HG02884 (cell line): ENCODE measurements around the gene CHST13.
A peak's percentile ranks its signal among the peaks of the same experiment; 100 is the strongest.

ENCODE experiments used
- ATAC-seq: cut with Tn5 transposase; IDR thresholded peaks from one replicate; pipeline ENCODE4 v1.9.1; 2021; ENCODE audit warnings: mild to moderate bottlenecking, moderate library complexity; ENCODE audit not compliant: unreplicated experiment

Gene CHST13

DNA sequence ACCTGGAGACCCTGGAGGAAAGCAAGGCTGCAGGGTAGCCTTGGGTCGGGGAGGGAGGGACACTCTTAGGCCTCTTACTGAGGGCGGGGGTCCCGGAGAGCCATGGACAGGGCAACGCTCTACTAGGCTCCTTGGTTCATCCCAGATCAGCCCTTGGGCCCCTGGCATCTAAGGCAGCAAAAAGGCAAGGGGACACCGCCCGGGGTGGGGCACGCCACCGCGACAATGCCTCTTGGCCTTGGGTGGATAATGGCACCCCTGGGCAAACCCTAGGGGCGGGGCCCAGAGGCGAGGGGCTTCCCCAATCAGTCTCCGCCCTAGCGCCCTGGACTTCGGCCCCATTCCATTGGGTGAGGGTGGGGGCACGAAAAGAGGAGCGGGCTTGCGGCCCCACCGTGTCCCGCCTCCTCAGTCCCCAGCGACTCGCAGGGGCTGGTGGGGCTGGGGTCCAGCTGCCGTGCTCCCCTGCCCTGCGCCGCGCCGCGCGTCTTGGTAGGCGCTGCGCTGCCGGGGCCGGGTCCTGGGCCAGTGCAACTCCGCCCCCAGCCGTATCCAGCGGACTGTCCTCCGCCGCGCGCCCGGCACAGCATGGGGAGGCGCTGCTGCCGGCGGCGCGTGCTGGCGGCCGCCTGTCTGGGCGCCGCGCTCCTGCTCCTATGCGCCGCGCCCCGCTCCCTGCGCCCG is at the start of gene CHST13:
Gene CHST13 (plus strand): TSS at position 411 of the 684 bp plus-strand sequence. CDS start 178 bp downstream, at position 589.
- ATAC-seq = no peak

DNA sequence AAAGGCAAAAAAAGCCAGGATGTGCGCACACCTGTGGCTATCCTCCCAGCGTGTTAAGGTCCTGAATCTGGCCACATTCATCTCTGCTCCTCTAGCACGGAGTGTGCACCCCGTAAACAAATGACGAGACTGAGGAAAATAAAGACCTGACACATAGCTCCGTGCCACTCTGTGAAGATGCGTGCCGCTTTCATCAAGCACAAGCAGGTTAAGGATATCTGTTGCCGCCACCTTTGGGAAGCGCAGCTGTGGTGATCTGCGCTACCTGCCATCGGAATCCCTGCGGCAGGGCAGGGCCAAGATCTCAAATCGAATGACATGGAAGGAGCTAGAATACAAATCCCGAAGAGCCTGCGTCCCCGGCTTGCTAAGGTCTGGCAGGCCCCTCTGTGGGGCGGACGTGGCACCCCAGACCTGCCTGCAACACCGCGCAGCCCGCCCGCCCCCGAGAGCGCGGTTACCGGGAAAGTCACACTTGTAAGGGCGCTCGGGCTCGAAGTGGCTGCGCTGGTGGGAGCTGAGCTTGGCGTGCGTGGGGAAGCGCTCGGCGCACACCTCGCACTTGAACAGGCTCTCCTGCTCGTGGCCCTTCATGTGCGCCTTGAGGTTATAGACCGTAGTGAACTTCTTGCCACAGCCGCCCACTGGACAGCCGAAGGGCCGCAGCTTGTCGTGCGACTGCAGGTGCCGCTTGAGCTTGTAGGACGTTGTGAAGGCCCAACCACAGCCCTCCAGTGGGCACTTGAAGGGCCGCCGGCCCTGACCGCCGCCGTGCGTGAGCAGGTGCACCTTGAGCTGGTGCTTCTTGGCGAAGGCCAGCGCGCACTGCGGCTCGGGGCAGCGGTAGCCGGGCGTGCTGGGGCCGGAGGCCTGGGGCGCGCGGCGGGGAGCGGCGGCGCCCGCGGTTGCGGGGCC is 49.2 kb upstream of the CHST13 start:
- ATAC-seq = peak; percentile 26

- ATAC-seq = peak; percentile 75
Measured at GRCh38 chr3:126475413-126476114, 48.4 kb upstream of the CHST13 start, which contains the start of gene ZXDC. ZXDC (minus strand) TSS chr3:126475891; CDS start chr3:126475865, 26 bp downstream.

GRCh38 chr3:126476166-126477060 is 47.5 kb upstream of the CHST13 start:
- peak; percentile 20 for ATAC-seq

DNA sequence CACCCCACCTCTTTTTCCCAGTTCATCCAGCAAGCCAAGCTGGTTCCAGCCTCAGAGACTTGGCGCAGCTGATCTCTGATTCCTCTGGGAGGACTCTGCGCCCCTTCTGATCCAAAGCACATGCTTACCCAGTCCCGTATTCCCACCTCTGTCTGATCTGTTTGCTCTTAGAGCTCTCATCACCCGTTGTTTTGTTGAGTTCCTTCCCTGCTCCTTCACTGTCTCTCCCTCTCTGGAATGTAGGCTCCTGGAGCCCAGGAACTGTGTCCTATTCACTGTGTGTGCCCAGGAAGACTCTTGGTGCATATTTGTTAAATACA is 46.9 kb upstream of the CHST13 start:
- ATAC-seq = no peak

DNA sequence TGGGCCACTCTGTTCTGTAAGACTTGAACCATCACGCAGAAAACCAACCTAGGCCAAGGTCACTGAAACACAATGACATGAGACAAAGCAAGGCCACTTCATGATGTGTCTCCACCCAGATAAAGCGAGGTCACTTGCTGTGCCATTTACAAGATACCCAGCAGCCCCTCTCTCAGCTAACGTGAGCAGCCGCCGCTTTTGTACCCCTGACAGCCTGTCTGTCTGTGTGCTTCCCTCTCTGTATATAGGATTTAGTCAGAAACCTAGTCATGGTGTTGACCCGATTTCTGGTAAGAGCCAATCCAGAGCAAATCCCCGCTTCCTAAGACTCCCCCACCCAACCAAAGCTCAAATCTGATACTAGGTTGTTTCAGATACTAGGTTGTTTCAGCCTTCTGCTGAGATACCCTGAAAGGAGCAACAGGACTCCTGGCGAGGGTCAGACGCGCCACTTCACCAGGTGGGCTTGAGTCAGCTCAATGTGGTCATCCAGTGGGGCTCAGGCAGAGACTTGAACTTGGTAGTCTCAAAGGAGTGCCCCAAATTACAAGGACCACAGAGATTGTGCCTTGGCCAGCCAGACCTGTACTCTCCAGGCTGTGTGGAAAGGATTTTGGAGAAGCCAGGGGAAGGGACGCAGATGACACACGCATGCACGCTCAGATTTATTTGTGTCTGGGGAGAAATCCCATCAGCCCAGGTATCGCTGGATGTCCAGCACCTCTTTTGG is 45.2 kb upstream of the CHST13 start:
- no peak for ATAC-seq

GRCh38 chr3:126479642-126480041 is 44.3 kb upstream of the CHST13 start:
- no peak for ATAC-seq

GRCh38 chr3:126480206-126480605 is 43.7 kb upstream of the CHST13 start:
- no peak for ATAC-seq

DNA sequence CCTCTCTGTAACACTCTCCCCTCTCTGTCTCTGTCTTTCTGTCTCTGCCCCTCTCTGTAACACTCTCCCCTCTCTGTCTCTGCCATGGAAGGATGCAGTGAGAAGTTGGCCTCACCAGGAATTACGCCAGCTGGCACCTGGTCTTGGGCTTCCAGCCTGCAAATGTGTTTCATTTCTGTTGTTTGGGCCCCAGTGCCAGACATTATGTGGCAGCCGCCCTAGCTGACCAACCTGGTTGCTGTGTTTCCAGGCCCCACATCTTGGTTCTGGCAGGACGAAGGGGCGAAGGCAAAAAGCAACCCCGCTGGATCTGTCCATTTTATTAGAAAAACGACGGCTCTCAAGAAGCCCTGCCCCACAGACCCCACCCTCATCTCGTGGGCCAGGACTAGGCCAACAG is 43.1 kb upstream of the CHST13 start:
- no peak for ATAC-seq

DNA sequence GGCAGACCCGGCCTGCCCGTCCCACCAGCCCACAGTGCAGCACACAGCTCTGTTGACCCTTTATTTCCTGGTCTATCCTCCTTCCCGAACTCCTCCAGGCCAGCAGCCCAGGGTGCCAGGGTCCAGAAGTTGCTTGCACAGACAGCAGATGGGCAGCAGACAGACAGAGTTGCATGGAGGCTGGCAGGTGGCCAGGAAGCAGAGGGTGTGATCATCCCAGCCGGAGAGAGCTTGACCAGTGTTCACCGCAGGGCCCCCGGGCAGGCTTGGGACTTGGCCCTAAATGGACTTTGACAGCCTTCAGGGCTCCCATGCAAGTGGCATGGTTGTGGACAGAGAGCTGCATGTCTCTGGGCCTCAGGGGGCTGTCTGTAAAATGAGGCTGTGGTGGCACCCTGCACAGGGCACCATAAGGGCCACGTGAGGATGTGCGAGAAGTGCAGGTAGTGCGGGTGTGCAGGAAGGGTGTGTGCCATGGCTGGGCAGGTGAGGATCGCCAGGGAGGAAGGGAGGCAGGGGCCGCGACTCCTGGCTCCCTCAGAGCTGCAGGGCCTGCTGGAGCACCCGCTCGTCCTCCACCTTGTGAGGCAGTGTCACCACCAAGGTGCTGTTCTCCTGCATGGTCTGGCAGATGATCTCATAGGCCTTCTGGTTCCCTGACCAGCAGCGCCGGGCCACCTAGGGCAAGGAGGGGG is 42.0 kb upstream of the CHST13 start:
- no peak for ATAC-seq

DNA sequence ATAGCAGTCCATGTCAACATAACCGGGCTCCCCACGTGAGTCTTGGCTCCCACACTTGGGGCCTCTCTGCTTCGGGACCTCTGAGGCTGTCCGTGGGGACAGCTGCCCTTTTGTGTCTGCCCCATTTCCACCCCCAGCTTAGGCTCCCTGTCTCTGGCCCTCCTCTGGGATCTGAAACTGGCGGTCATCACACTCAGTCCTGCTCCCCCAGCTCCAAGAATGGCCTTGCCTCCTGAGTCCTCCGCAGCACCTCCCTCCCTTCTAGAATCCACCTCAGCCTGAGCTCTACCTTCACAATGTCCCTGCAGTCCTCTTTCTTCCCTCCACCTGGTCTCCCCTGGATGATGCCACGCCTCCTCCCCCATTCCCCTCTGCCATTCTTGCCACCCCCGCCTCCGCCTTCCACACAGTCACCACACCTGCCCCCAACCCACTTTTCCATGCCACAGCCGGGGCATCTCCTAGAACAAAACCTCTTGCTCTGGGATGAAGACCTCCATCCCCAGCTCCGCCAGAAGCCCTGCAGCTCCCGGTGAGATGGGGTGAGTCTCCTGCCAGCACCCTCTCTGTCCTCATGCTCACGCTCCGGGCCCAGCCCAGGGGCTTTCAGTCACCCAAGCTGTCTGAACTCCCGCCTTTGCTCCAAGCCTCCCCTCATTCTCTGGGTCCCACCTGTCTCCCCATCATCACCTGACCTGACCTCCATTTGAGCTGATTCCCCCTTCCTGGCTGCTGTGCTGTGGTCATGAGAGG is 41.3 kb upstream of the CHST13 start:
- no peak for ATAC-seq

- no peak for ATAC-seq
Measured at GRCh38 chr3:126483321-126483761, 40.6 kb upstream of the CHST13 start.

- no peak for ATAC-seq
Measured at GRCh38 chr3:126484148-126484547, 39.8 kb upstream of the CHST13 start.

GRCh38 chr3:126484662-126485061 is 39.3 kb upstream of the CHST13 start:
- no peak for ATAC-seq

- ATAC-seq = no peak
Measured at GRCh38 chr3:126485176-126485897, 38.6 kb upstream of the CHST13 start.

DNA sequence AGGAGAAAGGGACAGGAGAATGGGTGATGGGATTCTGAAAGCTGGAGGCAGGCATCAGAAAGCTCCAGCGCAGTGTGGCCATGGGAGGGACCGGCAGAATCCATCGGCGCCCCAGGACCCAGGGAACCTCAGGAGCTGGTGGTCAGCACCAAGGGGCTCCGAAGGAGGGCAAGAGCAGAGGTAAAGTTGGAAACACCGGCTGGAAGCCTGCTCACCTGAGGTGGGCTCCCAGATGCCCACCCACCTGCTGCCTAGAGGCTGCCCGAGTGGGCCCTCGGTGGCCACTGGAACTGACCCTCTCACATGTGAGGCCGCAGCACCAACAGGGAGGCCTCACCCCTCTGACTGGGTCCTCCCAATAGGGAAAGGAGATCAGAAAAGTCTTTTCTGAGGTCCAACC is 38.0 kb upstream of the CHST13 start:
- no peak for ATAC-seq

- no peak for ATAC-seq
Measured at GRCh38 chr3:126486360-126486847, 37.6 kb upstream of the CHST13 start.
